HT1080 (cell line): ENCODE data around the gene PTPRN2. TPM values are rescaled to one million over a fixed set of nuclear protein-coding genes. Genes with fewer than 3 reads are reported as not detected.
"Not testable (repeated sequence)": the region's sequence is repeated elsewhere in the genome, so short reads cannot be mapped to it uniquely, and the experiment has no call there.

ENCODE experiments used
- DNase-seq: peaks from one replicate; pipeline ENCODE4 v3.0.0-alpha.2; 2015; ENCODE audit warnings: low read depth
- total RNA-seq: library from RNA; depleted of rRNA; stranded (reverse); fragments of >200 nt; shearing (Covaris generic); gene quantifications from 2 replicates; pipeline ENCODE4 v1.2.3, GENCODE V29; 2014

Gene PTPRN2
- total RNA-seq, 1 experiment from 2014 or later = 0.31 TPM

GRCh38 chr7:157925383-157925875 lies 662.2 kb downstream of the PTPRN2 start:
- no peak for DNase-seq

DNA sequence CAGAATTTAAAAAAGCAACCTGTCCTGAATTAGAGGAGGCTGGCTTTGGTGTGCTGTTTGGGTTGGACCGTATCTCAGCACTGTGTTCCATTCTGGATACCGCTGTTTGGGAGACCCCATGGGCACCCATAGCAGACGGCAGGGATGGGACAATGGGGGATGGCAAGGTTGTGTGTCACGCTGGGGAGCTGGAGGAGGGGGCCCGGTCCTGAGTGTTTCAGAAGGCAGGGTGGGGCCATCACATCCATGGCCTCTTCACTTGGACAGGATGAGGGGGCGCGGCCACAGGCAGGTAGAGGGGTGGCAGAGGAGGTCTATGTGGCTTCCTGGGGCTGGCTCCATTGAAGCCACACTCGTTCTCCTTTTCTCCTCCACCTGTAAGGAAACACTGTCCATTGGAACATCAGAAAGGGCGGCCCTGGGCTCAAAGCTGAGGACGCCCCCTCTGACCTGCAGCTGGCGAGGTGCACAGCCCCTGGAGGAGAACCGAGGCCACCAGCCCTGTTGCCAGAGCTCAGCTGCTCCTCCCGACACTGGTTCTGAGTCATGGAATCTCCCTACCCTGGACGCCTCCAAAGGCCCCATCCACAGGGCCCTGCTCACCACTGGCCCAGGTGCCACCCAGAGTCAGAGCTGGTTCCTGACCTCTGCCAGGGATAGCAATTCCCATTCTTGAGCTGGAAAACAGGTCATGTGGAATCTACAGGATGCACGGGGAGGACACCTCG lies 663.6 kb downstream of the PTPRN2 start:
- no peak for DNase-seq

DNA sequence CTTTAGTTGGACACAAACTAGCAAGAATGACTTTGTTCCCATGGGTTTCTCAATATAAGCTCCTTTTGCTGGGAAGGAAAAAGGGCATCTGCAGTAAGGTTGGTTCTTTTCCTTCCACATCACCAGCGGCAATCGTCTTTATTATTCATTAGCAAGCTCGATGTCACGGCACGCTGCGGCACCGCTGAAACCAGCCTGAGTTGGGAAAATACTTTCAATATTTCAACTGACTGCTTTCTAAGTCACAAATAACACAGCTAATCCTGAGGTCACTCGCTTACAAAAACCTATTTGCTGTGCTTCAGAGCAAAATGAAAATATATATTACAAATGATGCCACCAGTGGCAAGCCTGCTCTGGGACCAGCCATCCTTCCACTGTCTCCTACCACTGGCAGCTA lies 665.0 kb downstream of the PTPRN2 start:
- DNase-seq = no peak

DNA sequence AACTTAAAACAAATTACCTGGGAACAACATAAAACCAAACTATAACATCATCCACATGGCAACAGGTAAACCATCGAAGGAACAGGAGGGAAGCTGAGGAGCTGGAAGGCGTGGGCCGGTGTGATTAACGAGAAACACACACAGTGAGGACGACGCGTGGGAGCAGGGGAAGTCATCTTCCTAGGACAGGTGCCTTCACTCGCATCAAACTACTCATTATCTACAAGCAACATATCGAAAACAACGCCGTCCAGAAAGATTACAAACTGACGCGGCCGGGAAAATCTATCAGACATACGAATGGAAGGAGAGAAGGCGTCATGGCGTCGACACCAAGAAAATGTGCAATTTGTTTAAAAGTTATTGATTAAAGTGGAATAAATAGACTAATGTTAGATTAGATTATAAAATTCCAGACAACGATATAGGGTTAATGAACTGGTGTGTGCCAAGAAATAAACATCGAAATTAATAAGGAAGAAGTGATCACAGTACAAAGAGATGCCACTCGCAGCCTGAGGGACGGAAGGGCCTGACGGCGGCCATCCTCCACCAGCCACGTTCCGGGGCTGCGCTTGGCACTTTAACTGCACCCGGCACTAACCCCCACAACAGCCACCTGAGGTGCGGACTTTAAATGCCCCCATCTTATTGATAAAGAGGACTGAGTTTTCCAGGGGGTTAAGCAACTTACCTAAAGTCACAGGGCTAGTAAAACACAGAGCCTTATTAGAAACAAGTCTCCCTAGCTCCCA lies 669.1 kb downstream of the PTPRN2 start:
- no peak for DNase-seq

- no peak for DNase-seq
Observed at GRCh38 chr7:157916946-157917640, 670.5 kb downstream of the PTPRN2 start.

DNA sequence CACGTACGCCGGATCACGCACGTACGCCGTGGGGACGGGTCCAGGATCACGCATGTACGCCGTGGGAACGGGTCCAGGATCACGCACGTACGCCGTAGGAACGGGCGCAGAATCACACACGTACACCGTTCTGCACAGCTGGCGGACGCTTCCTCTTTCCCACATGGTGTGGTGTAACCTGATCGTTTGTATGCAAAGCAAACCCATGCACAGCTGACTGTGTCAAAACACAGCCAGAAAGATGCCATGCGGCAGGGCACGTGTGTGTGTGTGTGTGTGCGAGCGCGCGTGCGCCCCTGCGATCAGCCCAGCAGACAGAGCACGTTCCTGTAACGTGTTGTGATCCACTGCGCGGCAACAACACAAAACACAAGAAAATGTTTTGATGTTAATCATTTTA lies 677.2 kb downstream of the PTPRN2 start:
- no peak for DNase-seq

GRCh38 chr7:157910045-157910444 lies 677.6 kb downstream of the PTPRN2 start:
- DNase-seq = not testable (repeated sequence)

DNA sequence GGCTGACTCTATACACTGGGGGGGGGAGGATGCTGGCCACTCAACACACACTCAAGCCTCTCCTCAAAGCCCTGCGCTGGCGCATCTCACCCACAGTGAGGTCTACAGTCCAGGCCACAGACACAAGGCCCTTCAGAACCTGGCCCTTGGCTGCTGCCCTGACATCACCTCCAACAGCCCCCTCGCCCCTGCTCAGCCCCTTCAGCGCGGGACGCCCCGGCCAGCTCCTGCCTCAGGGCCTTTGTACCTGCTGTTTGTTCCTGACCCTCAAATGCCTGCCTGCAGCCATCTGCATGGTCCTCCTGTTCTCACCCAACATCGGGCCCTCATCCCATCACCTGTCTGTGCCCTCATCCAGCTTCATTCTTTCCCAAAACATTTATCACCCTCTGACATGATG lies 678.3 kb downstream of the PTPRN2 start:
- no peak for DNase-seq

DNA sequence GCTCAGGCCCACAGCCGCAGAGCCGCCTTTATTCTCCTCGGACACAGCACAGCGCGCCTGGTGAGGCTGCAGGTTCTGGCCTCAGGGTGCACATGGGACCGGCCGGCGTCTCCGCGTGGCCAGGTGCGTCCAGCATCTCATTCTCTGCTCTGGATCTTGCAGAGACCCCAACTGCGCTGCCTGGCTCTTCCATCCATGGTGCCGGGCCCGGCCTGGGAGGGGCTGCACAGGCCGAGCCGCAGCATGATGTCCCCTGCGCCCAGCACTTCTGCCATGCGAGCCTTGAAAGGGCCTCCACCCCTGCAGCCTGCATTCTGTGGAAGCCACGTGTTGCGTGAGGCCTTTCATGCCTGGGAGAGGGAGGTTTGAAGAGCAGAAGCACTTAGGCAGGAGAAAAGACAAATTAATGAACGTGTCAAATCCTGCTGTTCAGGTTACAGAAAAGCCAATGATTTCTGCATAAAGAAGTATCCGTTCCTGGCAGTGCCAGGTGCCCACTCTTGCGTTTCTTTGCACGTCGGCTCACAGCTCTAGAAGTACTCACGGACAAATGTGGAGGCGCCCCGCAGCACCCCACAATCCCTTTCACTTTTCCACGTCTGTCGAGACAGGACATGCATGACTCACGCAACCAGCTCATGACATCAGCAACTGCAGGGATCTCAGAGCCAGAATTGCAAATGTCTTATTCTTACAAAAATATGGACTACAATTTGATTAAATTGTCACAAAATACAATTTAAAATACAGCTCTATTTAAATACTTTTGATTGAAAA lies 679.4 kb downstream of the PTPRN2 start:
- DNase-seq = no peak

DNA sequence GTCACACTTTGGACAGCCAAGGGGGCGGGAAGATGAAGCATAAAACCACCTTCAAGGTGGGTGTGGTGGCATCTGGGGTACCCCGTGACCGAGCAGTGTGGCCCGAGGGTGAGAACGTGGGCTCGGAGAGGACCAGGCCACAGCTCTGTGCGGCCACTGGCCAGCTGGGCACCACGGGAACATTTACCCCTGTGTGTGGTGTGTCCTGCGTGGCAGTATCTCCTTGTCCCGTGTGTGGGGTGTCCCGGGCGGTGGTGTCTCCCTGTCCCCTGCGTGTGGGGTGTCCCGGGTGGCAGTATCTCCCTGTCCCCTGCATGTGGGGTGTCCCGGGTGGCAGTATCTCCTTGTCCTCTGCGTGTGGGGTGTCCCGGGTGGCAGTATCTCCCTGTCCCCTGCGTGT lies 680.5 kb downstream of the PTPRN2 start:
- no peak for DNase-seq

GRCh38 chr7:157906583-157906982 lies 681.0 kb downstream of the PTPRN2 start:
- no peak for DNase-seq

DNA sequence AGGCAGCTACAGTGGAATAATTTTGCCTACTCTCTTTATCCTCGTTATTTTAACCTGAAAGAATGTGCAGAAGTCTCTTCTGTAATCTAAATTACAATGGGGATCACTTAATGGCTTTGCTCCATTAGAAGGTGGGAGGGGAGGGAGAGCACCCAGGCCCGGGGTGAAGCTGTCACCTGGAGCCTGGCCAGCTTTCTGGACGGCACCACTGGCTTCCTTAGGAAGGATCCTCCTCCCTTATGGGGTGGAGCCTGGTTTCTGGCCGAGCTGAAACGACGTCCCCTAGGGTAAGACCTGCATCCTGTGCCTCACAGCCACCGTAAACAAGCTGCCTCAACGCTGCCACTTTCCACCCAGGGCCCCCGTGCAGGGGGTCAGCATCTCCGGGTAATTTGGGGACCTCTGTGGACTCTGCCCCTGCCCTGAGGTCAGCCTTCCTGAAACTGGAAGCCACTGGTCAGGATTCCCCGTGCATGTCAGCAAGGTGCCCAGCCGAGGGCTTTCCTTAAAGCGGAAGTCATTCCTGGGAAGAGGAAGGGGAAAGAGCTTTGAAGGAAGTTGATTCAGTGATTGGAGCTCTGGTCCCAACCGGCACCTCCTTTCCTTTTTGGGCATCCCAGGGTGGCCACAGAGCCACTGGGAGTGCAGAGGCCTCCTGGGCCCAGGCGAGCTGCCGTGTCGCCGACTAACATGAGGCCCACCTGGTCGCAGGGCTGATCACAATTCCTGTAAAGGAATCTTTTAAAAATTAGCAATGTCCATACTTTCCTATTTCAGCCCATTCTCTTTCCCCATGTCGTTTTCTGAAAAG lies 681.8 kb downstream of the PTPRN2 start:
- no peak for DNase-seq

DNA sequence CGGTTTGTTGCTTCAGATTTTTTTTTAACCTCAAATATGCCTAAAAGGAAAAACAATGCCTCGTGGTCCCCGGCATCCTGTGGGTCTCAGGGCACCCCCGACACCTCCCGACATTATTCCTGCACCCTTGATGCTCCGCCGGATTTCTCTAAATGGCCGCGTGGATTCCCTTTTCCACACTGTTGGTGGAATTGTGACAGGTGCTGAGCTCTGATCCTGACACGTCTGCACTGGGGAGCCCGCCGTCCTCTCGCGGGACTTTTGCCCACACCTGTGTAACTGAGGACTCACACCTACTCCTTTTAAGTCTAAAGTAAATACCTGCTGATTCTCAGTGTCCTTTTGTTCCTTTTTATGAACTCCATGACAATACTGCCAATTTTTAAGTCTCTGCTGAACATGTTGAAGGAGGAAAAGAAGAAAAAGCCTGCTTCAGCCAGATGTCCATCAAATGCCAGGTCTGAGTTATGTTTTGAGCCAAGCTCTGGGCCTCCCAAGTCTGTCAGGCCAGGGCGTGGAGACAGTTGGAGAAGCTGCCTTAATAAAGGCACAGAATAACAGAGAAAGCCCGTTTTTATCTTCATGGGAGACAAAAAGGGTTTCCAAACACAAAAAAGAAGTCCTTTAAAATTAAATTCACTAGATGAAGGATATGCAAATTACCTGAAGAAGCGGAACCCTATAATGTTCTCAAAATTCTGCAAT lies 682.6 kb downstream of the PTPRN2 start:
- no peak for DNase-seq

DNA sequence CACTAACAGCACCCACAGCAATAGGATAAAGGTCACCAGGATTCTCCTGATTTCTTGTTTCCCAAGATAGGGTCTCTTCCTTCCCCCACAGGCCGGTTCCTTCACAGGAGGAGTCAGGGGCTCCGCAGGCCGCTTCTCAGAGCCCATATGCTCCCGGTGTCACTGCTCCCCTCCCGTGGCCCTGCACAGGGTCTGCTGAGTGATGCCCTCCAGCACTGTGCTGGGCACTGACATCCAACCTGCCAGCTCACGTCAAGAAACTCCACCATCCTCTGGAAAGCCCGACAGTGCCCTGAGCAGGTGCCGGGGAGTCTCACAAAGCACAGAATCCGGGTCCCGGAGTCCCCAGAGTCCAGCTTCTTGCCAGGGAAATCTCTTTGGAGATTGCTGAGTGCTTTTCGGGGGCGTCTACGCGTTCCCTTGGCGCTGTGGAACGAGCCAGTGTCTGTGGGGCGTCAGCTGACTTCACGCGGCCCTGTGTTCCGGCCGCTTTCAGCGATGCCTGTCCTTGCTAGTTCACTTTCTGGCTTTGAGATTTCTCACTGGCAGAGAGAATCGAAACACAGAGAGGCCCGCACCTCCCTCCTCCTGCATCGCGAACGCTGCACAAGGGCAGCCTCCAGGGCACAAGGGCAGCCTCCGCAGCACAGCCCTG lies 683.3 kb downstream of the PTPRN2 start:
- no peak for DNase-seq

GRCh38 chr7:157903710-157904109 lies 683.9 kb downstream of the PTPRN2 start:
- no peak for DNase-seq

DNA sequence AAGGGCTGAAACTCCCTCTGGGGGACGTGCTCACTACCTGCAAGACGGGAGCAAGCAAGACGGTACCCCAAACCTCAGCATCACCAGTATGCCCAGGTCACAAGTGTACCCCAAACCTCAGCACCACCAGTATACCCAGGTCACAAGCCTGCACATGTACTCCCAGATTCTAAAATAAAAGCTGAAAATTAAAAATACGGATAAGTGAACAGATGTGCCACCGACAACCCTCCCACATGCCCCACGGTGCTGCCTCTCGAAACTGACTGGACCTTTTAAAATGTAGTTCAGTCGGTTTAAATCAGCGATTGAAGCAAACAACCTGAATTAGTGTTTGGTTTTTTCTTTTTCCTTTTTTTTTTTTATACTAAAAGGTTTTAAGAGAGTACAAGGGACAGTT lies 684.3 kb downstream of the PTPRN2 start:
- DNase-seq = no peak

GRCh38 chr7:157901816-157902610 lies 685.6 kb downstream of the PTPRN2 start:
- peak; percentile 42 for DNase-seq

DNA sequence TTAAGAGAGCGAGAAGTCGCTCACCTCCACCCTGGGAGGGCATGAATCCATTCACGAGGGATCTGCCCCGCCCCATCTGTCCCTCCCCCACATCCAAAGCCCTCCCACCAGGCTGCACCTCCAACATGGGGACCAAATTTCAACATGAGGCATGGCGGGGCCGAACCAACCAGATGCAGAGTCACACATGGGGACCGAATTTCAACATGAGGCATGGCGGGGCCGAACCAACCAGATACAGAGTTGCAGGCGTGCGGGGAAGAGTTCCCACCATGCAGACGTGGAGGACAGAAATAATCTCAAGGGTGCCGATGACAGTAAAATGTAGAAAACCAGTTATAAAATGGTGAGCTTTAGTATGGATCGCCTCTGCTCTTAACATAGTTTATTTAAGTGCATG lies 686.5 kb downstream of the PTPRN2 start:
- no peak for DNase-seq
